ENCODE data around the gene ABCE1.
A peak's percentile ranks its signal among the peaks of the same experiment; 100 is the strongest.

- TF ChIP-seq POLR2A (IDR thresholded peaks at IDR 0.05): no peak
- TF ChIP-seq, protein P1, sequence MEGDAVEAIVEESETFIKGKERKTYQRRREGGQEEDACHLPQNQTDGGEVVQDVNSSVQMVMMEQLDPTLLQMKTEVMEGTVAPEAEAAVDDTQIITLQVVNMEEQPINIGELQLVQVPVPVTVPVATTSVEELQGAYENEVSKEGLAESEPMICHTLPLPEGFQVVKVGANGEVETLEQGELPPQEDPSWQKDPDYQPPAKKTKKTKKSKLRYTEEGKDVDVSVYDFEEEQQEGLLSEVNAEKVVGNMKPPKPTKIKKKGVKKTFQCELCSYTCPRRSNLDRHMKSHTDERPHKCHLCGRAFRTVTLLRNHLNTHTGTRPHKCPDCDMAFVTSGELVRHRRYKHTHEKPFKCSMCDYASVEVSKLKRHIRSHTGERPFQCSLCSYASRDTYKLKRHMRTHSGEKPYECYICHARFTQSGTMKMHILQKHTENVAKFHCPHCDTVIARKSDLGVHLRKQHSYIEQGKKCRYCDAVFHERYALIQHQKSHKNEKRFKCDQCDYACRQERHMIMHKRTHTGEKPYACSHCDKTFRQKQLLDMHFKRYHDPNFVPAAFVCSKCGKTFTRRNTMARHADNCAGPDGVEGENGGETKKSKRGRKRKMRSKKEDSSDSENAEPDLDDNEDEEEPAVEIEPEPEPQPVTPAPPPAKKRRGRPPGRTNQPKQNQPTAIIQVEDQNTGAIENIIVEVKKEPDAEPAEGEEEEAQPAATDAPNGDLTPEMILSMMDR (IDR thresholded peaks at IDR 0.05): peak in 2 of 3 experiments; percentile 7 to 36
These were observed 56.5 kb downstream of the ABCE1 start for GRCh38 chr4:145154573-145154972.

All from testis (tissue), 2 donors.